Cardiac ventricle fibroblast (primary cell): ENCODE results near the gene FHL3. TPM values are rescaled to one million over a fixed set of nuclear protein-coding genes. Genes with fewer than 3 reads are reported as not detected.

Source experiments
- total RNA-seq: library from RNA; depleted of rRNA; stranded (reverse); fragments of >200 nt; gene quantifications from 2 replicates; pipeline ENCODE4 v1.2.3, GENCODE V29; 2015

Gene FHL3
- 26.2 and 44.6 TPM in 2 replicates for total RNA-seq

GRCh38 chr1:38005195-38006007, at the start of gene FHL3:
Gene FHL3, minus strand, starts transcription at chr1:38005514. Its CDS starts 6,102 bp downstream, at chr1:37999412.

GRCh38 chr1:38046333-38046883, 41.1 kb upstream of the FHL3 start, which contains the start of gene POU3F1:
Gene POU3F1, minus strand, starts transcription at chr1:38046793. Its CDS starts 50 bp downstream, at chr1:38046743.

GRCh38 chr1:38012363-38013226, 7.3 kb upstream of the FHL3 start, which contains the start of gene UTP11:
Gene UTP11, plus strand, starts transcription at chr1:38012734. Its CDS starts 69 bp downstream, at chr1:38012803.

Other genes with a start within 250 kb of the FHL3 start
- not detected in 2 replicates for gene EPHA10, start 240.4 kb downstream of the FHL3 start, total RNA-seq
- gene MANEAL, start 211.7 kb downstream of the FHL3 start, total RNA-seq, result 0.20 and 0.81 TPM in 2 replicates
- 75.5 and 169 TPM in 2 replicates for gene C1orf122, start 197.7 kb downstream of the FHL3 start, total RNA-seq
- 9.2 and 11.4 TPM in 2 replicates for gene YRDC, start 197.3 kb downstream of the FHL3 start, total RNA-seq
- gene MTF1, start 145.9 kb downstream of the FHL3 start, total RNA-seq, result 4.6 and 5.0 TPM in 2 replicates
- 14.6 and 15.2 TPM in 2 replicates for gene INPP5B, start 58.5 kb downstream of the FHL3 start, total RNA-seq
- 37.8 and 40.3 TPM in 2 replicates for gene SF3A3, start 15.5 kb downstream of the FHL3 start, total RNA-seq
- 28.2 and 50.9 TPM in 2 replicates for gene UTP11, start 7.2 kb upstream of the FHL3 start, total RNA-seq
- 0.19 TPM in 1 of 2 replicates, not detected in the other for gene POU3F1, start 41.3 kb upstream of the FHL3 start, total RNA-seq